HG02885 (cell line): Measurements from ENCODE around the gene ZFAND2B.

Experiments used
- ATAC-seq: cut with Tn5 transposase; IDR thresholded peaks from one replicate; pipeline ENCODE4 v1.9.1; 2021; ENCODE audit warnings: mild to moderate bottlenecking; ENCODE audit not compliant: unreplicated experiment, poor library complexity

Gene ZFAND2B, protein sequence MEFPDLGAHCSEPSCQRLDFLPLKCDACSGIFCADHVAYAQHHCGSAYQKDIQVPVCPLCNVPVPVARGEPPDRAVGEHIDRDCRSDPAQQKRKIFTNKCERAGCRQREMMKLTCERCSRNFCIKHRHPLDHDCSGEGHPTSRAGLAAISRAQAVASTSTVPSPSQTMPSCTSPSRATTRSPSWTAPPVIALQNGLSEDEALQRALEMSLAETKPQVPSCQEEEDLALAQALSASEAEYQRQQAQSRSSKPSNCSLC

DNA sequence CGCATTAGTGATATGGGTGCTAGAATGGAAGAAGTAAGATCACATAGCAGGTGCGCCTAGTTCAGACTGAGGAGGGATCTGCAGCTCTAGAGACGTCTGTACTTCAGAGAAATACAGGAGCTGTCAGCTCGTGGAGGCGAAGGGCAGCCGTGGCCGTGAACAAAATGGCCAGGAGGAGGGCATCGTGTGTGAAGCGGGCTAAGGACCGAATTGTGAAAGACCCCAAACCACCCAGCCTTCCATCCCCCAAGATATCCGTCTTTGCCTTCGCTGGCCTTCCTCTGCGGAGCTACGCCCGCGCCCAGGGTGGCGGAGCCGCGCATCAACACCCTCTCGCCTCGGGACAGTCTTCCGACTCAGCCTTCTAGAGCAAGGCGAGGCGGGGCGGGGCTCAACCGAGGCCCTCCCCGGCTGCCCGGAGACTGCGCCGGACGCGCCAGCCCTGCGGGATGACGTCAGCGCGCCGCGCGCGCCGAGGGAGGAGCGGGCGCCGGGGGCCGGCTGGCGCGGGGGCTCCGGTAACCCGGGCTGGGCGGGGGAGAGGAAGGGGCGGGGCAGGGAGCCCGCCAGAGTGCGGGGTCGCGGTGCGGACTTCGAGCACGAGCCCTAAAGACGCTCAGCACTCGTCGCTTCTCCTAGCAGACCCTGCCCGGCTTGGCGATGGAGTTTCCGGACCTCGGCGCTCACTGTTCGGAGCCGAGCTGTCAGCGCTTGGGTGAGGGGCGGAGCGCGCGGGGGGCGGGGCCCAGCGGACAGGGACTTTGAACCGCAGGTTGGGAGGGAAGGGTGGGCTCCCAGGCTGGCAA is at the start of gene ZFAND2B:
Gene ZFAND2B, plus strand, starts transcription at position 455 of the 806 bp plus-strand sequence. Its CDS starts 206 bp downstream, at position 661.
- peak; percentile 97 for ATAC-seq

DNA sequence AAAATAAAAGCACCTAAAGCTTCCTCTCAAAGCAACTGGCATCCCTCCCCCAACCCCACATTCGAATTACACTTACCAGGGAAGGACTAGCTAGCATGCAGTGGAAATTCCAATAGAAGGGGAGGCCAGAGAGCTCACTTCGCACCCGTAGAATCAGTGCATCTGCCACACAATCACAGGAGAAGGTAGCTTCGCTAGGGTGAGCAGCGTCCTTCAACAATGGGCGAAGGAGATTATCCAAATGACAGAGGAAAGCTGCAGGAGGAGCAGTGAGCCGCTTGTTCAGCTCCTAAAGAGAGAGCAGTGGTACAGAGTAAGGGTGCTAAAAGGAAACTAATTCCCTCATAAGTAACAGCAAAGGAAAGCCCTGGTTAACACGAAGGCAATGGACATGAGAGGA is 49.2 kb upstream of the ZFAND2B start:
- ATAC-seq, result no peak

DNA sequence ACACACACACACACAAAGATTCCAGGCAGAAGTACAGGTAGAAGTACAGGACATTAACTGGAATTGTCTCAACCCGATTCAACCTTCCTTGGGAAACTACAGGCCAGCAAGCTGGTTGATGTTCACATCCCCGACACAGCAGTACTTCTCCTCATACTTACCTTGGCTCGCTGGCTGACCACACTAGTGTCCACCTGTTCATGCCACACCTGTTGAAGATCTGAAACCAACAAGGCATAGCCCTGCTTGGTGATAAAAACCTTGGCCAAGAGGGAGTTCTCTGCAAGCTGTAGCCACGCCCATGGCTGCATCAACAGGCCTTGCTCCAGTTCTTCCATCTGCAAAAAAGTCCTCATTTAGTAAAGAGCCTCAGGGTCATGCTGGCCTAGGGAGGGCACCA is 48.6 kb upstream of the ZFAND2B start:
- no peak for ATAC-seq

DNA sequence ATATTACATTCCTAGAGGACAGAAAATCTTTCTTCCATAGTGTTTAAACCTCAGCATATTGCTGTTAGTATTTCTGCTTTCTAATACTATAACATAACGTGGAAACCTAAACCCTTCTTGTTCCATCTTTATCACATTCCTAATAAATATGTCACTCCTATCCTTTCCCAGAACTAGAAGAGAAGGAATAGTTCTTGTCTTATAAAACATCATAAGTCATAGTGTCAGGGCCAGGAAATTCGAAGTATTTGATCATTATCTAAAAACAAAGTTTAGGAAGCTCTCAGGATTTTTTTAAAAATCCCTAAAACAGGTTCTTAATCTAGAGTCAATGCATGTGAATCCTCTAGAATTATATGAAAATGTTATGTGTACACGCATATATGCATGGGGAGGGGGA is 48.0 kb upstream of the ZFAND2B start:
- no peak for ATAC-seq

DNA sequence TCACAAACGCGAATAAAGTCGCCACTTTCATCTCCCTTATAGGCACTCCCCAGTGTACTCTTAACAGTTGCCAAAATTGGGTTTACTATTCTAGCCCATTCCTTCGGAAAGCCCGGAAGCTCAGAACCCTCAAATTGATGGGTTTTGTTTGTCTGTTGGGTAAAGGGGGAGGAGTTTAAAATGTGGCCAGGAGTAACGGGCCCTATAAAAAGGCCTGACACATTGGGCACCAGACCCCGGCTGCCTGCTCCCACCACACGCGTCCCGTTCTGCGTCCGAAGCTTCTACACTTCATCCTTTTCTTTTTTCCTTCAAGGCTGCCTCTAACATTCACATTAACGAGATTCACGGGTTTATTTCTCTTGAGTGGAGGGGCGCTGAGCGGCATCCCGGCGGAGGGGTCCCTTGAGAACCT is 46.8 kb upstream of the ZFAND2B start:
- peak; percentile 1 for ATAC-seq

DNA sequence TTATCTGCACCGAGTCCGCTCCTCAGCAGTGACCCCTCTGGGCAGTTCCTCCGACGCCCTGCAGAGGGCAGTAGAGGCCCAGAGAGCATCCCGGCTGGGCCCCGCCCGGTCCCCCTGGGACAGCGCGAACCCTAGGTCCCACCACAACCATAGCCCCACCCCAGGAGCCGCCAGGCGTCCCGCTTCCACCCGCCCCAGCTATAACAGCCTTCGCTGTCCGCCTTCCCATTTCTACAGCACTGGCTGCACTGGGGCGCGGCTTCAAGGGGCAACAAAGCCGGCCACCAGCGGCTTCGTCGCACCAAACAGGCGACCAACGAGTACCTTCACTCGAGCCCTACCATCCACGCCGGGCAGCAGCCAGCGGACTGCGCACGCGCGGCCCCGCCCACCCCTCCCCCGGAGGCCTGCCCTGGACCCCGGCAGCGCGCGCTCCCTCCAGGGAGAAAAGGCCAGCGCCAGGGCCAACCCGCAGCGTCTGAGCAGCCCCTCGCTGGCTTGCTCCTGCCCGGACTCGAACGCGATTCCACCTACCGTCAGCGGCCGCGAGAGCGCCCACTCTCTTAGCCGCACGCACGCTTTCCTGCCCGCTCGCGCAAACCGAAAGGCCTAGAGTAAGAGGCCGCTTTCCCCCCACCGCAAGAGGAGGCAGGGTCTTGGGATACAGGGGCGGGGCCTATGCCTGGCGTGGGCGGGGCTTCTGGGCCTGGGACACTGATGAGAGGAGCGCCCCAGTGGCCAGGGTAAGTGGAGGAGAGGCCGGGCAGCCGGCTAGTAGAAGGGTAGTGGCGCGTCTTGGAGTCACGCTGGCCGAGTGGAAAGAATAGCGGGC is 46.2 kb upstream of the ZFAND2B start, which contains the start of gene NHEJ1:
Gene NHEJ1, minus strand, starts transcription at position 630 of the 832 bp plus-strand sequence. CDS start 2,453 bp downstream, outside the sequence.
- ATAC-seq, result peak; percentile 86

DNA sequence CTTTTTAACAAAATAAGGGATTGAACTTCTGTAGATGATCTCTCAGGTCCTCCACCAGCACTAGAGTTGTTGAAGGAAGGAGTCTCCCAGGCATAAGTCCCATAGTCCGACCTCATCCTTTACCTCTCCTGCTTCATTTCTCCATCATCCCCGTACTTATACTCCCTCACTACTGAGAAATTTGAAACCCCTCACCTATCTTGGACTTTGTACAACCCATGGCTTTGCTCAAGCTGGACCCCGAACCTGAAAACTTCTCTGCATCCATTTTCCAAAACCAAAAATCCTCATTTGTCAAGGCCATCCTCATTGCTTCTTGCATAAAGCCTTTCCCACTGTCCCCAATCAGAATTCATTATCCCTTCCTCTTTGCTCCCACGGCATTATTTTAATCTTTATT is 45.5 kb upstream of the ZFAND2B start:
- no peak for ATAC-seq

DNA sequence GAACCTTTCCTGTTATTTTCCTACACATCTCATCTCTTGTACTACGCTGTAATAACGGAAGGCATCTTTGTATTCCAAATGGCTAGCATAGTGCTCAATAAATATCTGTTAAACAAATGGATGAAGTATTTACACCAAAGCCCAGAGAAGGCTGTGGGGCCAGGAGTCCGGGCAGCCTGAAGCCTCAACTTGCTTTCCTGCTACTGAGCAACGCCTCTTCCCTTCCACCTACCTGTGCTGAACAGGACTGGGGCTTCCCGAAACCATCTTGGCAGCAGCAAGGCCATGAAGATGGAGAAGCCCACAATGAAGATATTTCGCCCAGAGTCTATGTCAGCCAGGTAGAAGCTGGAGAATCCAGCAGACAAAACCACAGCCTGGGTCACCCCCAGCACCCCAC is 43.4 kb upstream of the ZFAND2B start:
- ATAC-seq, result no peak

DNA sequence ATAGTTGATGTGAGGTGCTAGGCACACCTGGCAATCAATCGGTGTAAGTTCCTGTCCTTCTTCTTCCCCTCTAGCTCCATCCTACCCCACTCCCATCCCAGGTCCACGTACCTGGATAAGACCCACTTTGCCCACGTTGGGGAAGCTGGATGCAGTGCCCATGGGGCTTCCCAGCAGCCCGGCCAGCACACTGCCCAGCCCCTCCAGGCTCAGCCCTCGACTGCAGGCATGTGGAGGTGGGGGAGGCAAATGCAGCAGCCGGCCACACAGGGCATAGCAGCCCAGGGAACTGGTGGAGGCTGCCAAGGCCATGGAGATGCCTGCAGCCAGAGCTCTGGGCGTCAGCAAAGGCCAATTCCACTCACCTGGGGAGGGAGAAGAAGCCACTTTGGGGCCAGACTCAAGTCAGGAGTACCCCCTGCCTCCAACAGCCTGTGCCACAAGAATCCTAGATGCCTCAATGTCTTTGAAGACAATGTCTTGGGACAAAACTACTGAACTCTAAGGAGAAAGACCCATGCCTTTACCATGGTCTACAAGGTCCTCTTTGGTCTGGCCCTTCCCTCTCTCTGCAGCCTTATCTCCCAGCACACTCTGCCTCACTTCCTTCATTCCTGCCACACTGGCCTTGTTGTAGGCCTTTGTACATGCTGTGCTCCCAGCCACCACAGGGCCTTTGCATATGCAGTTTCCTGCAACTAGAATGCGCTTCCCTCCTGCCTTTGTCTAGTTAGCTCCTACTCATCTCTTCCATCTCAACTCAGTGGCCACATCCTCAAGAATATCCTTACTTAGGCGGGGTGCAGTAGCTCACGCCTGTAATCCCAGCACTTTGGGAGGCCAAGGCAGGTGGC is 41.3 kb upstream of the ZFAND2B start:
- no peak for ATAC-seq

DNA sequence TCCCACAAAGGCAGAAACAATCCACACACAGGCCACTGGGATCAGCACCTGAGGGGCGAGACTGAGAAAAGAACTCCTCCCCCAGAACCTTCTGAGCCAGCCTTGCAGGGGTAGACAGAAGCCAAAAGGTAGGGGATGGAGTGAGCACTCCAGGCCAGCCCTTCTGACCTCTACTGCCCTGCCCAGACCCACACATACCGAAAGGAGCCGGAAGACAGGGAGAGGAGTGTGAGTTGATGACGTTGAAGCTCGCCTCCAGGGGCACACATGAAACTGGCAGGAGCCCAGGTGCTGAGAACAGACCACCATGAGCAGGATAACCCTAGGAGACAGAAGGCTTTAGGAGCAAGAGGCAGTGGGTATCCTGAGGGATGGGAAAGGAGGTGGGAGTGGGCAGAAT is 38.6 kb upstream of the ZFAND2B start:
- no peak for ATAC-seq

DNA sequence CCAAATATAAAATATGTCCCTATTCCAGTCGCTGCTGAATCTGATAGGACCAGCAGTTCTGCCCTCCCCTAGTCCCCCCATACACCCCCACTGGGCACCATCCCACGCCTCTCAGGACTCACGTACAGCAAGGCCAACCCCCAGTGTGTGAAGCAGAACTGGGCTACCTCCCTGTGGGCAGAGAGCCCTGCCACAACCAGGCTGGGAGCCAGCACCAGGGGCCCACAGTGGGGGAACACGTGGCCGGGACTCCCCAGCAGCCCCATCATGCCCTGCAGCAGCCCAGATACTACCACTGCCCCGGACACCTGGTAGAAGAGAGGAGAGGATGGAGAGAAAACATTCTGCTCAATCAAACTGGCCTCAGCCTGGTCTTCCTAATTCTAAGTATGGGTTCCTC is 38.1 kb upstream of the ZFAND2B start:
- no peak for ATAC-seq

DNA sequence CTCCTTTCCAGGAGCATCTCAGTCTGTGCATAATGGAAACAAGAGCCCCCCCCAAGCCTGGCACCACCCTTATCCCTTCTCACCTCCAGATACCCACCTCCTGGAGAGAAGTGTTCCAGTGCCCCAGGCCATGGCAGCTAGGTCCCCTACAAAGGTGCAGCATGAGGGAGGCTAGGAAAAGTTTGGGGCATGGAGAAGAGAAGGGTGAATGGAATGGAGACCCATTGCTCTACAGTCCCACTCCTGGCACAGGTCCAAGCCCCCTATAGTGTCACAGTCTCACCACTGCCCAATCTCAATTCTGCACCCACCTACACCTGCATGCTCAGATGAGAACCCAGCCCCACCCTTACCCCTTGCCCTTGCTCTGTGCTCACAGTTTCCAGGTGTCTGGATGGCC is 37.6 kb upstream of the ZFAND2B start:
- ATAC-seq, result no peak

DNA sequence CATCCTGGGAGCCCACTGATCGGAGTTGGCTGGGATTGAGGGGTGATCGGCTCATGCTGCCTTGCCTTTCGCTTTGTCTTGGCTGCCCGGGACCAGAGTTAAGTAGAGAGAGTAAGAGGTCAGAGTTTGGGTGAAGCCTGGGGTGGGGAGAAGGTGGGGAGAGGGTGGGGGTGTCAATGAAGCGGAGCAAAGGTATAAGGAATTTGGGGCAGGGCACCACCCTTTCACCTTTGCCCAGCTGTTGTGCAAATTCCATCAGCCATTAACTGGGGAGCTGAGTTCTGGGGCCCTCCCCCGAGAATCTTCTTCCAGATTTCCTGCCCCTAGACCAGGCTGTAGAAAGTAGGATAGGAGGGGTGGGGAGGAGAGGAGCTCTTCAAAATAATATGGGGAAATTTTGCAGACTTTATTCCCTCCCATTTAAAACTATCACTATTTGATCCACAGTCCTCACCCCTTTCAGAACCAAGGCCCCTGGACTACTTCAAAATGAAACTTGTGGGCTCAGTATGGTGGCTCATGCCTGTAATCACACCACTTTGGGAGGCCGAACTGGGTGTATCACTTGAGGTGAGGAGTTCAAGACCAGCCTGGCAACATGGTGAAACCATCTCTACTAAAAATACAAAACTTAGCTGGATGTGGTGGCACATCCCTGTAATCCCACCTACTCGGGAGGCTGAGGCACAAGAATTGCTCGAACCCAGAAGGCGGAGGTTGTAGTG is 36.5 kb upstream of the ZFAND2B start, which contains the start of gene SLC23A3:
Gene SLC23A3, minus strand, starts transcription at position 100 of the 725 bp plus-strand sequence. Its CDS starts 45 bp downstream, at position 55.
- ATAC-seq, result no peak

DNA sequence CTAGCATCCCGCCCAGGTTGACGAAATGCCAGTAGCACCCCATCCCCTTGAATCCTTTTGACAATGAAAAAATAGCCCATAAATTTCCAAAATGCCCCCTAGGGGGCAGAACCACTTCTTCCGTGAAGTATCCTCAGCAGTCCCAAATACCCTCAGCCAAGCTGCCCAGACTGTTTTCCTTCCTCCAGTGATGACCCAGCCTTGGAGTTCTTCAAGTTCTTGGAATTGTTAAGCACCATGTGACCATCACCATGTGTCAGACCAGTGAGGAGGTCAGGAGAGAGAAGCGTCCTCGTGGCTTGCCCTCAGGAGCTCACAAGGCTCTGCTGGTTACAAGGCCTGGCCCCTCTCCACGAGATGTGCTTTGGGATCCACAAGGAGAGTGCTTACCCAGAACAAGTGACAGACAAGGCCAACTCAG is 35.3 kb upstream of the ZFAND2B start:
- ATAC-seq, result peak; percentile 47

DNA sequence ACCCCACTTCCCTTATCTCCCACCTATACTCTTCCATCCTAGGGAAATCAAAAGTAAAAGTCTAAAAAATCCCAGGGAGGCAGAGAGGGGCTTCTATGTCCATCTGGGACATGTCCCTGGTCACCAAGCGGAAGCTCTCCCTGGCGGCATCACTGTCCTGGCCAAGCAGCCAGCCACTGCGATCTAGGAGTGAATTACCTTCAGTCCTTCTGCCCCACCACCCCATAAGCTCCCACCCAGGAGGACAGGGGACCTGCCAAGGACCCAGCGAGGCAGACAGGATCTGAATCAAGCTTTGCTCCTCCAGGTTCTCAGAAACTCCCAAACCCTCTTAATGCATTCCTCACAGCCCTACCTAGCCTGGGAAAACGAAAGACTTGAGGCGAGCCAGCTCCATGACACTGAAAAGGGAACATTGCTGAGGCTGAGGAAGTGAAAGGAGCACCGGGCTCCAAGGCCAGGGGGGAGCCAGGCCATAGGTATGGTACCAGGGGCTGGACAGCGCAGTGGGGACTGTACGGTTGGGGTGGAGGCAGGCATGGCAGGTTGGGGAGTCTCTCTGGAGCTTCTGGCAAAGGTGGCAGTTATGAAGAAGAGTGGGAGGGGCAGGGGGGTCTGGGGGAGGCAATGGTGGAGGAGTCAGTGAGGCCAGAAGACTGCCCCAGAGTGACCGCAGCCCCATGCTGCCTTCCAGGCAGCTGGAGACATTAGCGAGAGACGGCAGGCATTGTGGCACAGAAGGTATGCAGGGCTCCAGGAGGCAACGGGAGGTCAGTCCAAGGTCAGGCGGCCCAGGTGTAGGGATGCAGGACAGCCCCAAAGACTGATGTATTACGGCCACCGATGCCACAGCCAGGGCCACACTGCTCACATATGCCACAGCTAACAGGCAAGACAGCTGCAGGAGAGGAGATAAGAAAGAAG is 34.1 kb upstream of the ZFAND2B start:
- no peak for ATAC-seq

DNA sequence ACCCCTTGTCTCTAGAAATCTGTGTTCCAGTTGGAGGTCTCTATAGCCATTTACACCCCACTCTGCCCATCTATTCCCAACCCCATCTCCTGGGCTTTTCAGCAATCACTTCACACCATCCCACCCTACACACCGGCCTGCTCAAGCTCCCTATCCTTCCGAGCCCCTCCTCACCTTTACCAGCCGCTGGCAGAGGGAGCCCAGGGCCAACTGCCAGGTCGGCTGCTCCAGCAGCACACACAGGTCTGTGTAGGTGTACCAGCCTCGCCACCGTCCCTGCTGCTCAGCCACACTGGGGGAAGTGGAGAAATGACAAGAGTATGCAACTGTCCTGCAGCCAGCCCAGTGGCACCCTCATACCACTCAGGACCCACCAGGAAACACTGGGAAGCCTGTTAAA is 33.4 kb upstream of the ZFAND2B start:
- ATAC-seq, result no peak

DNA sequence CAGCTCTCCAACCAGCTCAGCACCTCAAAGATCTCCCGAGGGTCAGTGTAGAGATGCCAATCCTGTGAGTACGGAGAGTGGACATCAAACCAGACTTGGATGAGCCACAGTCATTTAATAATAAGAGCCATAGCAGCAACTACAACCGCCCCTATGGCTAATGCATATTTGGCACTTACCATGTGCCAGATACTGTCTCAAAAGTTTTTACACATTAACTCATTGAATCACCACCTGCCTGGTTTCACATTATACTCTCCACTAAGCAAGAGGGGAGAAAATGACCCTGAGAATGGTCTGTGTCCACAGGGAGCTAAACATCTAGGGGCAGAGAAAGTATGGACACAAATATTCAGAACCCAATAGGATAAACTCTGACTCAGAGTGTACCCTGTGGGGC is 32.4 kb upstream of the ZFAND2B start:
- ATAC-seq, result no peak

DNA sequence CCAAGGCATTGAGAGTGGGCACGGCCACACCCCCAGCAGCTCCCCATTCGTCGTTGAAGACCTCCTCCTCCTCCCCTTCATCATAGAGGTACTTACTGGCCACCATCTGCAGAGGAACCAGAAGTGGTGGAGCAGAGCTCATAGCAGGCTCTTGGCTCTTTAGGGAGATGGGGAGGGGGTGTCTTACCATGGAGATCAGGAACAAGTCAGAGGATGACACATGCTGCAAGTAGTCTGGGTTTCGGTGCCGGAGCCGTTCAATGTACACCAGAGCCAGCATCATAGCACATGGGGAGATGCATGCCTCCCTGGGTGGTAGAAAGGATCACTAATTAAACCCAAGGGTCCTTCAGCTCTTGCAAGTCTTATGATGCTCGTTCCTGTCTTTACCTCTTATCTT is 31.8 kb upstream of the ZFAND2B start:
- ATAC-seq, result no peak
